HCT116 (cell line): ENCODE data around the gene MED13L.

Source experiments
- EZH2 ChIP-seq: fragments of 200-600 bp; sonication (generic); IDR thresholded peaks from 2 replicates; pipeline ENCODE4 v1.6.1; 2017; ENCODE audit warnings: antibody characterized with exemption, mixed run types
- POLR2A ChIP-seq: IDR thresholded peaks from 2 replicates; pipeline ENCODE4 v1.7.0; 2011; ENCODE audit warnings: borderline replicate concordance; ENCODE audit not compliant: insufficient read depth, insufficient read length; ENCODE audit errors: extremely low read depth
- POLR2AphosphoS5 ChIP-seq: IDR thresholded peaks from 2 replicates; pipeline ENCODE4 v1.6.1; 2011; ENCODE audit warnings: mild to moderate bottlenecking, low read depth, low read length, moderate library complexity
- YY1 ChIP-seq: IDR thresholded peaks from 2 replicates; pipeline ENCODE4 v1.6.1; 2011; ENCODE audit warnings: low read length, low read depth, moderate library complexity, mild to moderate bottlenecking; ENCODE audit not compliant: insufficient replicate concordance; ENCODE audit errors: extremely low read depth
- ZNF274 ChIP-seq: fragments of 200-500 bp; sonication (Bioruptor generic); IDR thresholded peaks from 2 replicates; pipeline ENCODE4 v1.6.1; 2014; ENCODE audit warnings: mild to moderate bottlenecking, low read depth, low read length, inconsistent platforms
- TF ChIP-seq, protein P1 (sequence below), 3 experiments: fragments of 200-600 bp in 1 of 3; sonication (generic) in 1 of 3; IDR thresholded peaks in 2 of 3; conservative IDR thresholded peaks in 1 of 3; 2 replicates each; pipeline ENCODE4 v1.5.1; 2012 to 2017; ENCODE audit warnings: low read depth in 2 of 3, low read length in 2 of 3, antibody characterized with exemption in 1 of 3, borderline replicate concordance in 1 of 3, control low read depth in 1 of 3, mild to moderate bottlenecking in 1 of 3, mixed read lengths in 1 of 3, mixed run types in 1 of 3, moderate library complexity in 1 of 3; ENCODE audit not compliant: insufficient read depth in 1 of 3
- TF ChIP-seq, protein P2 (sequence below): IDR thresholded peaks from 2 replicates; pipeline ENCODE4 v1.6.1; 2012
- TF ChIP-seq, protein P3 (sequence below): IDR thresholded peaks from 2 replicates; pipeline ENCODE4 v1.6.1; 2011; ENCODE audit warnings: mild to moderate bottlenecking, low read length, moderate library complexity; ENCODE audit not compliant: insufficient replicate concordance; ENCODE audit errors: extremely low read depth

DNA sequence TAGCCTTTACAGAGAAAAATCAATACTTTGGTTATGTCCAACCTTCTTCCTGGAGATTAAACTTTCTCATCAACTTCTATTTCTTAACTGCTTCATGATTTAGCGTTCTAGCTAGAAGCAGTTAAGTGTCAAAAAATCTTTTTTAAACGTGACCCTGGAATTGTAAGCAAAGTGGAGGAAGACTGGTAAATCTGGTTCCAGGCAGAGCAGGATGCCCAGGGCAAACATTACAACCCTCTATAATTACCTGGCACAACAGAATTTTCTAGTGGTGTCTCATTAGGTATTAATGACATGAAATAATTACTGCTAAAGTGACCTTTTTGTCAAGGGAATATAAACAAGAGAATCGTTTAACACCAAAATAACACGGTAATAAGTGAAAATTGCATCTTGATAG is 320.8 kb downstream of the MED13L start:
- TF ChIP-seq ZNF274: no peak
- TF ChIP-seq POLR2A: no peak
- TF ChIP-seq, protein P1, sequence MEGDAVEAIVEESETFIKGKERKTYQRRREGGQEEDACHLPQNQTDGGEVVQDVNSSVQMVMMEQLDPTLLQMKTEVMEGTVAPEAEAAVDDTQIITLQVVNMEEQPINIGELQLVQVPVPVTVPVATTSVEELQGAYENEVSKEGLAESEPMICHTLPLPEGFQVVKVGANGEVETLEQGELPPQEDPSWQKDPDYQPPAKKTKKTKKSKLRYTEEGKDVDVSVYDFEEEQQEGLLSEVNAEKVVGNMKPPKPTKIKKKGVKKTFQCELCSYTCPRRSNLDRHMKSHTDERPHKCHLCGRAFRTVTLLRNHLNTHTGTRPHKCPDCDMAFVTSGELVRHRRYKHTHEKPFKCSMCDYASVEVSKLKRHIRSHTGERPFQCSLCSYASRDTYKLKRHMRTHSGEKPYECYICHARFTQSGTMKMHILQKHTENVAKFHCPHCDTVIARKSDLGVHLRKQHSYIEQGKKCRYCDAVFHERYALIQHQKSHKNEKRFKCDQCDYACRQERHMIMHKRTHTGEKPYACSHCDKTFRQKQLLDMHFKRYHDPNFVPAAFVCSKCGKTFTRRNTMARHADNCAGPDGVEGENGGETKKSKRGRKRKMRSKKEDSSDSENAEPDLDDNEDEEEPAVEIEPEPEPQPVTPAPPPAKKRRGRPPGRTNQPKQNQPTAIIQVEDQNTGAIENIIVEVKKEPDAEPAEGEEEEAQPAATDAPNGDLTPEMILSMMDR (IDR thresholded peaks at IDR 0.05 in 2 of 3, conservative IDR thresholded peaks at IDR 0.05 in 1 of 3; ENCODE audit: borderline replicate concordance in 1 of 3, insufficient read depth in 1 of 3, low read depth in 2 of 3, low read length in 2 of 3): no peak
- TF ChIP-seq POLR2AphosphoS5: no peak
- TF ChIP-seq EZH2: no peak
- TF ChIP-seq, protein P2, sequence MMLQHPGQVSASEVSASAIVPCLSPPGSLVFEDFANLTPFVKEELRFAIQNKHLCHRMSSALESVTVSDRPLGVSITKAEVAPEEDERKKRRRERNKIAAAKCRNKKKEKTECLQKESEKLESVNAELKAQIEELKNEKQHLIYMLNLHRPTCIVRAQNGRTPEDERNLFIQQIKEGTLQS: no peak
- TF ChIP-seq, protein P3, sequence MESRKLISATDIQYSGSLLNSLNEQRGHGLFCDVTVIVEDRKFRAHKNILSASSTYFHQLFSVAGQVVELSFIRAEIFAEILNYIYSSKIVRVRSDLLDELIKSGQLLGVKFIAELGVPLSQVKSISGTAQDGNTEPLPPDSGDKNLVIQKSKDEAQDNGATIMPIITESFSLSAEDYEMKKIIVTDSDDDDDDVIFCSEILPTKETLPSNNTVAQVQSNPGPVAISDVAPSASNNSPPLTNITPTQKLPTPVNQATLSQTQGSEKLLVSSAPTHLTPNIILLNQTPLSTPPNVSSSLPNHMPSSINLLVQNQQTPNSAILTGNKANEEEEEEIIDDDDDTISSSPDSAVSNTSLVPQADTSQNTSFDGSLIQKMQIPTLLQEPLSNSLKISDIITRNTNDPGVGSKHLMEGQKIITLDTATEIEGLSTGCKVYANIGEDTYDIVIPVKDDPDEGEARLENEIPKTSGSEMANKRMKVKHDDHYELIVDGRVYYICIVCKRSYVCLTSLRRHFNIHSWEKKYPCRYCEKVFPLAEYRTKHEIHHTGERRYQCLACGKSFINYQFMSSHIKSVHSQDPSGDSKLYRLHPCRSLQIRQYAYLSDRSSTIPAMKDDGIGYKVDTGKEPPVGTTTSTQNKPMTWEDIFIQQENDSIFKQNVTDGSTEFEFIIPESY: no peak
- TF ChIP-seq YY1: no peak
